GM12878 (cell line): ENCODE results near the gene UPP2. TPM values are rescaled to one million over a fixed set of nuclear protein-coding genes. Genes with fewer than 3 reads are reported as not detected.

ENCODE experiments used
- ATAC-seq: fragments of 200-7000 bp; cut with Tn5 transposase; 3 replicates; pipeline ENCODE4 v1.9.1; 2020; ENCODE audit warnings: mild to moderate bottlenecking, moderate library complexity
- BruUV-seq: library from RNA; stranded (reverse); fragments of 400-500 nt; replicated peaks from 2 replicates; lab custom pipeline; 2021; lab: Mats Ljungman, UMichigan
- CTCF ChIA-PET: fragments of 300-600 bp; sonication (Branson Sonifier 250); formaldehyde crosslinking; extraction: SDS; loops from one replicate; lab custom pipeline; 2021; ENCODE audit warnings: inconsistent platforms; lab: Yijun Ruan, JAX
- POLR2A ChIA-PET: fragments of 350-600 bp; formaldehyde crosslinking; extraction: SDS; loops from one replicate; lab custom pipeline; 2021; ENCODE audit warnings: inconsistent platforms; lab: Charles Lee
- RAD21 ChIA-PET: fragments of 300-600 bp; sonication (Branson Sonifier 250); formaldehyde crosslinking; loops from one replicate; lab custom pipeline; 2023; ENCODE audit warnings: antibody characterized with exemption; ENCODE audit not compliant: unreplicated experiment; lab: Charles Lee
- SMC1A ChIA-PET: fragments of 300-600 bp; sonication (Branson Sonifier 250); formaldehyde crosslinking; loops from one replicate; lab custom pipeline; 2023; ENCODE audit not compliant: unreplicated experiment, uncharacterized antibody; lab: Charles Lee
- DNase-seq: peaks from one replicate; pipeline ENCODE4 v3.0.0-alpha.2; 2011; ENCODE audit warnings: low read depth, low spot score
- FAIRE-seq: peaks from 3 replicates; lab custom pipeline; 2011; peaks lifted over from hg19 to GRCh38; lab: Jason Lieb, UNC
- H2AFZ ChIP-seq: 2 replicates; pipeline ENCODE4 v1.6.0; 2011; ENCODE audit warnings: low read depth, low read length, control low read depth; ENCODE audit not compliant: control insufficient read depth
- H3K27ac ChIP-seq: 2 replicates; pipeline ENCODE4 v1.5.1; 2011; ENCODE audit warnings: control low read depth; ENCODE audit not compliant: control insufficient read depth, insufficient read depth
- H3K27me3 ChIP-seq, 2 experiments: replicated peaks in 1 of 2; 2 replicates each; pipeline versions ENCODE4 v1.6.0 to v1.6.1; 2011; ENCODE audit warnings: low read length in 1 of 2; ENCODE audit not compliant: control insufficient read depth in 2 of 2, insufficient read depth in 2 of 2
- H3K36me3 ChIP-seq, 2 experiments: 2 replicates each; pipeline ENCODE4 v1.5.1; 2011; ENCODE audit warnings: low read length in 1 of 2; ENCODE audit not compliant: control insufficient read depth in 2 of 2, insufficient read depth in 2 of 2
- H3K4me1 ChIP-seq: 2 replicates; pipeline ENCODE4 v1.6.1; 2011; ENCODE audit warnings: mild to moderate bottlenecking, low read length, moderate library complexity, mixed read lengths; ENCODE audit not compliant: control insufficient read depth, insufficient read depth
- H3K4me2 ChIP-seq: 2 replicates; pipeline ENCODE4 v1.6.0; 2011; ENCODE audit warnings: control low read depth; ENCODE audit not compliant: control insufficient read depth, insufficient read depth
- H3K4me3 ChIP-seq: fragments of 200-600 bp; sonication (generic); 2 replicates; pipeline ENCODE4 v1.5.1; 2016
- H3K79me2 ChIP-seq: 2 replicates; pipeline ENCODE4 v1.6.0; 2011; ENCODE audit warnings: low read length; ENCODE audit not compliant: control insufficient read depth, insufficient read depth
- H3K9ac ChIP-seq: 2 replicates; pipeline ENCODE4 v1.8.0; 2011; ENCODE audit warnings: low read length, control low read depth, mixed read lengths; ENCODE audit not compliant: control insufficient read depth, insufficient read depth
- H3K9me3 ChIP-seq: replicated peaks from 3 replicates; pipeline ENCODE4 v1.5.1; 2011; ENCODE audit warnings: mild to moderate bottlenecking, low read length; ENCODE audit not compliant: control insufficient read depth, insufficient read depth
- H4K20me1 ChIP-seq: 2 replicates; pipeline ENCODE4 v1.6.0; 2011; ENCODE audit not compliant: control insufficient read depth, insufficient read depth
- BCL11A ChIP-seq: IDR thresholded peaks from 2 replicates; pipeline ENCODE4 v1.6.1; 2011; ENCODE audit warnings: low read depth, low read length
- ETV6 ChIP-seq, 2 experiments: fragments of 450-650 bp in 1 of 2; IDR thresholded peaks in 1 of 2; conservative IDR thresholded peaks in 1 of 2; 2 replicates each; pipeline ENCODE4 v1.6.1; 2014; ENCODE audit warnings: antibody characterized with exemption in 1 of 2, borderline replicate concordance in 1 of 2, low read depth in 1 of 2, mild to moderate bottlenecking in 1 of 2, moderate library complexity in 1 of 2
- FOXM1 ChIP-seq: IDR thresholded peaks from 2 replicates; pipeline ENCODE4 v1.6.1; 2012; ENCODE audit warnings: low read depth, mild to moderate bottlenecking, inconsistent platforms, low read length, moderate library complexity
- JUNB ChIP-seq: IDR thresholded peaks from 2 replicates; pipeline ENCODE4 v1.6.1; 2016; ENCODE audit warnings: antibody characterized with exemption, mild to moderate bottlenecking
- MEF2B ChIP-seq: fragments of 450-650 bp; IDR thresholded peaks from 2 replicates; pipeline ENCODE4 v1.6.1; 2018; ENCODE audit warnings: mild to moderate bottlenecking, moderate library complexity; ENCODE audit not compliant: partially characterized antibody, poor library complexity, severe bottlenecking
- MYB ChIP-seq: fragments of 150-350 bp; IDR thresholded peaks from 2 replicates; pipeline ENCODE4 v1.6.1; 2014; ENCODE audit warnings: mild to moderate bottlenecking, low read depth, low read length, borderline replicate concordance
- NFIC ChIP-seq: IDR thresholded peaks from 2 replicates; pipeline ENCODE4 v1.6.1; 2012; ENCODE audit warnings: low read depth, mild to moderate bottlenecking, inconsistent platforms, low read length, moderate library complexity
- POU2F2 ChIP-seq: IDR thresholded peaks from 3 replicates; pipeline ENCODE4 v1.6.1; 2011; ENCODE audit warnings: low read depth, mild to moderate bottlenecking, low read length, borderline replicate concordance
- RAD21 ChIP-seq: IDR thresholded peaks from 2 replicates; pipeline ENCODE4 v1.6.1; 2011; ENCODE audit warnings: mild to moderate bottlenecking, low read depth, low read length, moderate library complexity; ENCODE audit not compliant: insufficient read depth
- RAD51 ChIP-seq: fragments of 450-650 bp; IDR thresholded peaks from 2 replicates; pipeline ENCODE4 v1.6.1; 2016; ENCODE audit warnings: moderate library complexity, mild to moderate bottlenecking, inconsistent platforms
- RB1 ChIP-seq: fragments of 450-650 bp; formaldehyde crosslinking; IDR thresholded peaks from 2 replicates; pipeline ENCODE4 v1.6.1; 2017; ENCODE audit warnings: mild to moderate bottlenecking, borderline replicate concordance
- RFX5 ChIP-seq: IDR thresholded peaks from 2 replicates; pipeline ENCODE4 v1.6.1; 2011; ENCODE audit warnings: low read depth, low read length, improper control_type of control experiment
- SRF ChIP-seq, 2 experiments: IDR thresholded peaks; 2 replicates each; pipeline ENCODE4 v1.6.1; 2011; ENCODE audit warnings: low read depth in 2 of 2, low read length in 2 of 2, mild to moderate bottlenecking in 1 of 2, moderate library complexity in 1 of 2
- STAT3 ChIP-seq: IDR thresholded peaks from 2 replicates; pipeline ENCODE4 v1.6.1; 2011; ENCODE audit warnings: low read depth, low read length, improper control_type of control experiment
- WRNIP1 ChIP-seq: IDR thresholded peaks from 2 replicates; pipeline ENCODE4 v1.6.1; 2011; ENCODE audit warnings: low read depth, low read length, improper control_type of control experiment, borderline replicate concordance
- ZNF384 ChIP-seq: IDR thresholded peaks from 2 replicates; pipeline ENCODE4 v1.6.1; 2012; ENCODE audit warnings: low read depth, mild to moderate bottlenecking, low read length, improper control_type of control experiment, borderline replicate concordance
- ZSCAN29 ChIP-seq: fragments of 450-650 bp; IDR thresholded peaks from 2 replicates; pipeline ENCODE4 v1.6.1; 2017; ENCODE audit warnings: mild to moderate bottlenecking, moderate library complexity
- WGBS: methylation state at CpG from one replicate; pipeline ENCODE4 v1.1.6; 2016; ENCODE audit warnings: low lambda C conversion rate; ENCODE audit not compliant: insufficient replicate concordance, insufficient coverage; ENCODE audit errors: missing lambda C conversion rate; 5-methylcytosine and 5-hydroxymethylcytosine counted together
- in situ Hi-C: fragments of 300-500 bp; cut with MboI; formaldehyde crosslinking; loops from 9 replicates; pipeline ENCODE4 v1.14.3; 2018; ENCODE audit warnings: mixed read lengths
- intact Hi-C: fragments of 100-400 bp; cut with micrococcal nuclease; formaldehyde crosslinking; loops from one replicate; pipeline ENCODE4 v1.14.2; 2022; ENCODE audit not compliant: unreplicated experiment
- polyA plus RNA-seq, 11 experiments: library from polyadenylated mRNA; depleted of rRNA in 4 of 11; unstranded in 6 of 11; stranded (reverse) in 5 of 11; fragments of >200 nt; fragmentation: Nextera tagmentation in 4 of 11; fragmentation: Illumina TruSeq in 1 of 11; extraction: Ambion mirVana in 4 of 11; extraction: Trizol in 1 of 11; gene quantifications; 1 replicate in 1 of 11; 2 replicates in 10 of 11; pipeline versions ENCODE4 v1.2.1 to v1.2.3, GENCODE V29; 2011 to 2016; ENCODE audit warnings: inconsistent platforms in 2 of 11, missing spikeins in 2 of 11, low read depth in 1 of 11
- total RNA-seq, 4 experiments: library from RNA; depleted of rRNA in 3 of 4; stranded (reverse); fragments of >200 nt in 3 of 4; fragmentation: Illumina TruSeq in 1 of 4; extraction: Trizol in 1 of 4; gene quantifications; 2 replicates each; pipeline versions ENCODE4 v1.2.1 to v1.2.3, GENCODE V29; 2013 to 2021
- TF ChIP-seq, protein P1 (sequence below): IDR thresholded peaks from 2 replicates; pipeline ENCODE4 v1.6.1; 2011; ENCODE audit warnings: borderline replicate concordance, low read depth, mild to moderate bottlenecking, moderate library complexity, mixed read lengths, low read length; ENCODE audit not compliant: insufficient read depth; ENCODE audit errors: extremely low read length

Gene UPP2
- total and polyA plus RNA-seq, 10 of the 15 experiments (the other 5 are each of a cell fraction or from before 2014, with no cell fraction given), result not detected

DNA sequence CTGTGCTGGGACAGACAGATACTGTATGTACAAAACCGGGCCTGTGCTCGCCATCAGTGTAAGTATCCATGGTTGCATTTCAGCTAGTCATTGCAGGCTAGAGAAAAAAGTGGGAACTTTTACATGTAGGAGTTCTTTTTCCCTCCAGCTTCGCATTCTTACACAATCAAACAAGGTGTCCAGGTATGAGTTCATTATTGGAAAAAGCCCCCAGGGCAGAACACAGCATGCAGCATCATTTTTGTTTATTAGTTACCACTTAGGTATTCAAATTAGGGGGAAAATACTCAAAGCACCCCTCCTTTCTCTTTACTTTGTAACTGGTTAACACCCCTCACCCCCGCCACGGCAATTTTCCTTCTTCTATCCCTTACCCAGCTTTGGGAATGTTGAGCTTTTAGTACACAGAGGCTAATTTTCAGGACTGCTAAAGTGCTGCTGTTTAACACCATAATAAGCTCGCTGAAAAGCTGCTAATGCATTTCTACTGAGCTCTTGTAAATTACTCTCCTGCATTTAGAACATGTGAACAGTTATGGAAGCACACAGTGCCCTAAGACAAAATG, 13.6 kb downstream of the UPP2 start:
- H3K79me2 ChIP-seq, result no peaks in the 10 kb centered on the region
- H3K4me2 ChIP-seq, result no peak overlapping the region
- H3K9me3 ChIP-seq, result no peaks in the 10 kb centered on the region
- intact Hi-C loops (no loop called here), in situ Hi-C loops (no loop called here)
- DNase-seq (no peak), ATAC-seq (no peak), FAIRE-seq (no peak)
- no TSS peak for BruUV-seq
- WGBS, result 4% methylated on average over 6 of the region's 6 CpGs
- no peak for TF ChIP-seq FOXM1
- TF ChIP-seq, protein P1, sequence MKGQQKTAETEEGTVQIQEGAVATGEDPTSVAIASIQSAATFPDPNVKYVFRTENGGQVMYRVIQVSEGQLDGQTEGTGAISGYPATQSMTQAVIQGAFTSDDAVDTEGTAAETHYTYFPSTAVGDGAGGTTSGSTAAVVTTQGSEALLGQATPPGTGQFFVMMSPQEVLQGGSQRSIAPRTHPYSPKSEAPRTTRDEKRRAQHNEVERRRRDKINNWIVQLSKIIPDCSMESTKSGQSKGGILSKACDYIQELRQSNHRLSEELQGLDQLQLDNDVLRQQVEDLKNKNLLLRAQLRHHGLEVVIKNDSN, result no peak
- no peak for TF ChIP-seq MYB
- TF ChIP-seq RAD21, result no peak
- no peak for TF ChIP-seq ETV6 (conservative IDR thresholded peaks at IDR 0.05 in 1 of 2, IDR thresholded peaks at IDR 0.05 in 1 of 2; ENCODE audit: borderline replicate concordance in 1 of 2, low read depth in 1 of 2)
- TF ChIP-seq NFIC, result no peak
- TF ChIP-seq POU2F2, result no peak
- no peak for TF ChIP-seq STAT3
- TF ChIP-seq ZSCAN29, result no peak
- no peak for TF ChIP-seq BCL11A
- no peak for TF ChIP-seq RB1
- TF ChIP-seq SRF (IDR thresholded peaks at IDR 0.05; ENCODE audit: low read depth in 2 of 2, low read length in 2 of 2), result no peak
- TF ChIP-seq RFX5, result no peak
- no peak for TF ChIP-seq ZNF384
- no peak for TF ChIP-seq RAD51
- no peak for TF ChIP-seq JUNB
- no peak for TF ChIP-seq WRNIP1
- no peak for TF ChIP-seq MEF2B
- no peak overlapping the region for H2AFZ ChIP-seq
- RAD21 ChIA-PET, result no interaction called here
- no peak overlapping the region for H3K4me3 ChIP-seq
- no peaks in the 10 kb centered on the region for H4K20me1 ChIP-seq
- H3K9ac ChIP-seq, result no peak overlapping the region
- SMC1A ChIA-PET, result no interaction called here
- H3K4me1 ChIP-seq, result no peaks in the 10 kb centered on the region
- POLR2A ChIA-PET, result no interaction called here
- H3K27me3 ChIP-seq, result no peaks in the 10 kb centered on the region; a peak in 1 of 4 replicates
- CTCF ChIA-PET, result no interaction called here
- no peak overlapping the region for H3K27ac ChIP-seq
- H3K36me3 ChIP-seq, result no peaks in the 10 kb centered on the region
